ENCODE measurements around the gene ZNF526. TPM values are rescaled to one million over a fixed set of nuclear protein-coding genes. Genes with fewer than 3 reads are reported as not detected.
A peak's percentile ranks its signal among the peaks of the same experiment; 100 is the strongest.

Gene ZNF526
- total and polyA plus RNA-seq, 9 of the 15 experiments (the other 6 are each of a cell fraction or from before 2014, with no cell fraction given), result 1.3 to 17.9 (median 6.2) TPM

- TF ChIP-seq ZNF384 (IDR thresholded peaks at IDR 0.05; ENCODE audit: low read depth, low read length), result 0 out of 2 replicates have a peak, but pooled peaks have one; percentile 15
- TF ChIP-seq ELF4 (CRISPR knock-in tag; IDR thresholded peaks at IDR 0.05), result no peak; the same call in 1 of the 2 replicates
- TF ChIP-seq, protein P1, sequence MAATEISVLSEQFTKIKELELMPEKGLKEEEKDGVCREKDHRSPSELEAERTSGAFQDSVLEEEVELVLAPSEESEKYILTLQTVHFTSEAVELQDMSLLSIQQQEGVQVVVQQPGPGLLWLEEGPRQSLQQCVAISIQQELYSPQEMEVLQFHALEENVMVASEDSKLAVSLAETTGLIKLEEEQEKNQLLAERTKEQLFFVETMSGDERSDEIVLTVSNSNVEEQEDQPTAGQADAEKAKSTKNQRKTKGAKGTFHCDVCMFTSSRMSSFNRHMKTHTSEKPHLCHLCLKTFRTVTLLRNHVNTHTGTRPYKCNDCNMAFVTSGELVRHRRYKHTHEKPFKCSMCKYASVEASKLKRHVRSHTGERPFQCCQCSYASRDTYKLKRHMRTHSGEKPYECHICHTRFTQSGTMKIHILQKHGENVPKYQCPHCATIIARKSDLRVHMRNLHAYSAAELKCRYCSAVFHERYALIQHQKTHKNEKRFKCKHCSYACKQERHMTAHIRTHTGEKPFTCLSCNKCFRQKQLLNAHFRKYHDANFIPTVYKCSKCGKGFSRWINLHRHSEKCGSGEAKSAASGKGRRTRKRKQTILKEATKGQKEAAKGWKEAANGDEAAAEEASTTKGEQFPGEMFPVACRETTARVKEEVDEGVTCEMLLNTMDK (IDR thresholded peaks at IDR 0.05; ENCODE audit: borderline replicate concordance, insufficient read depth, low read depth, low read length, poor library complexity, severe bottlenecking), result no peak
- TF ChIP-seq, protein P2, sequence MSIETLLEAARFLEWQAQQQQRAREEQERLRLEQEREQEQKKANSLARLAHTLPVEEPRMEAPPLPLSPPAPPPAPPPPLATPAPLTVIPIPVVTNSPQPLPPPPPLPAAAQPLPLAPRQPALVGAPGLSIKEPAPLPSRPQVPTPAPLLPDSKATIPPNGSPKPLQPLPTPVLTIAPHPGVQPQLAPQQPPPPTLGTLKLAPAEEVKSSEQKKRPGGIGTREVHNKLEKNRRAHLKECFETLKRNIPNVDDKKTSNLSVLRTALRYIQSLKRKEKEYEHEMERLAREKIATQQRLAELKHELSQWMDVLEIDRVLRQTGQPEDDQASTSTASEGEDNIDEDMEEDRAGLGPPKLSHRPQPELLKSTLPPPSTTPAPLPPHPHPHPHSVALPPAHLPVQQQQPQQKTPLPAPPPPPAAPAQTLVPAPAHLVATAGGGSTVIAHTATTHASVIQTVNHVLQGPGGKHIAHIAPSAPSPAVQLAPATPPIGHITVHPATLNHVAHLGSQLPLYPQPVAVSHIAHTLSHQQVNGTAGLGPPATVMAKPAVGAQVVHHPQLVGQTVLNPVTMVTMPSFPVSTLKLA (conservative IDR thresholded peaks at IDR 0.05), result peak; percentile 89 to 94
- no peak for TF ChIP-seq KAT8 (IDR thresholded peaks at IDR 0.05; ENCODE audit: low read depth)
- TF ChIP-seq FOXA3 (CRISPR knock-in tag; conservative IDR thresholded peaks at IDR 0.05 in 1 of 2, IDR thresholded peaks at IDR 0.05 in 1 of 2), result no peak
- TF ChIP-seq ZNF766 (CRISPR knock-in tag; conservative IDR thresholded peaks at IDR 0.05), result peak; percentile 95
- peak; percentile 89 for TF ChIP-seq ATF7 (IDR thresholded peaks at IDR 0.05)
- no peak for TF ChIP-seq YBX1 (IDR thresholded peaks at IDR 0.05)
- peak; percentile 97 for TF ChIP-seq CREM (IDR thresholded peaks at IDR 0.05; ENCODE audit: low read depth)
- TF ChIP-seq, protein P3, sequence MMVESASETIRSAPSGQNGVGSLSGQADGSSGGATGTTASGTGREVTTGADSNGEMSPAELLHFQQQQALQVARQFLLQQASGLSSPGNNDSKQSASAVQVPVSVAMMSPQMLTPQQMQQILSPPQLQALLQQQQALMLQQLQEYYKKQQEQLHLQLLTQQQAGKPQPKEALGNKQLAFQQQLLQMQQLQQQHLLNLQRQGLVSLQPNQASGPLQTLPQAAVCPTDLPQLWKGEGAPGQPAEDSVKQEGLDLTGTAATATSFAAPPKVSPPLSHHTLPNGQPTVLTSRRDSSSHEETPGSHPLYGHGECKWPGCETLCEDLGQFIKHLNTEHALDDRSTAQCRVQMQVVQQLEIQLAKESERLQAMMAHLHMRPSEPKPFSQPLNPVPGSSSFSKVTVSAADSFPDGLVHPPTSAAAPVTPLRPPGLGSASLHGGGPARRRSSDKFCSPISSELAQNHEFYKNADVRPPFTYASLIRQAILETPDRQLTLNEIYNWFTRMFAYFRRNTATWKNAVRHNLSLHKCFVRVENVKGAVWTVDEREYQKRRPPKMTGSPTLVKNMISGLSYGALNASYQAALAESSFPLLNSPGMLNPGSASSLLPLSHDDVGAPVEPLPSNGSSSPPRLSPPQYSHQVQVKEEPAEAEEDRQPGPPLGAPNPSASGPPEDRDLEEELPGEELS (CRISPR knock-in tag; IDR thresholded peaks at IDR 0.05; ENCODE audit: borderline replicate concordance), result no peak
- TF ChIP-seq POLR2G (IDR thresholded peaks at IDR 0.05; ENCODE audit: low read depth, low read length), result peak; percentile 88
- TF ChIP-seq GTF2A2 (tag; IDR thresholded peaks at IDR 0.05), result no peak
- TF ChIP-seq ZNF644 (tag; IDR thresholded peaks at IDR 0.05; ENCODE audit: low read depth), result peak; percentile 93
- peak; percentile 46; the same call in 1 of the 2 replicates for TF ChIP-seq NFE2 (IDR thresholded peaks at IDR 0.05; ENCODE audit: low read depth)
- peak; percentile 56; the same call in 1 of the 2 replicates for TF ChIP-seq HDAC8 (tag; IDR thresholded peaks at IDR 0.05)
- TF ChIP-seq, protein P4, sequence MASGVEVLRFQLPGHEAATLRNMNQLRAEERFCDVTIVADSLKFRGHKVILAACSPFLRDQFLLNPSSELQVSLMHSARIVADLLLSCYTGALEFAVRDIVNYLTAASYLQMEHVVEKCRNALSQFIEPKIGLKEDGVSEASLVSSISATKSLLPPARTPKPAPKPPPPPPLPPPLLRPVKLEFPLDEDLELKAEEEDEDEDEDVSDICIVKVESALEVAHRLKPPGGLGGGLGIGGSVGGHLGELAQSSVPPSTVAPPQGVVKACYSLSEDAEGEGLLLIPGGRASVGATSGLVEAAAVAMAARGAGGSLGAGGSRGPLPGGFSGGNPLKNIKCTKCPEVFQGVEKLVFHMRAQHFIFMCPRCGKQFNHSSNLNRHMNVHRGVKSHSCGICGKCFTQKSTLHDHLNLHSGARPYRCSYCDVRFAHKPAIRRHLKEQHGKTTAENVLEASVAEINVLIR (CRISPR knock-in tag; IDR thresholded peaks at IDR 0.05), result peak; percentile 67
- TF ChIP-seq ZNF41 (CRISPR knock-in tag; conservative IDR thresholded peaks at IDR 0.05), result 0 out of 2 replicates have a peak, but pooled peaks have one; percentile 40
- TF ChIP-seq, protein P5, sequence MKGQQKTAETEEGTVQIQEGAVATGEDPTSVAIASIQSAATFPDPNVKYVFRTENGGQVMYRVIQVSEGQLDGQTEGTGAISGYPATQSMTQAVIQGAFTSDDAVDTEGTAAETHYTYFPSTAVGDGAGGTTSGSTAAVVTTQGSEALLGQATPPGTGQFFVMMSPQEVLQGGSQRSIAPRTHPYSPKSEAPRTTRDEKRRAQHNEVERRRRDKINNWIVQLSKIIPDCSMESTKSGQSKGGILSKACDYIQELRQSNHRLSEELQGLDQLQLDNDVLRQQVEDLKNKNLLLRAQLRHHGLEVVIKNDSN (CRISPR knock-in tag; IDR thresholded peaks at IDR 0.05), result peak; percentile 63
Observed at GRCh38 chr19:42242512-42243409, 22.6 kb downstream of the ZNF526 start, which contains the start of gene GSK3A (continued).

All from K562 (cell line).